T-helper 2 cell (primary cell): ENCODE measurements around the gene KCNK15.
A peak's percentile ranks its signal among the peaks of the same experiment; 100 is the strongest.
"Not testable (repeated sequence)": the region's sequence is repeated elsewhere in the genome, so short reads cannot be mapped to it uniquely, and the experiment has no call there.

Experiments
- DNase-seq, 5 experiments: peaks; one replicate each; pipeline versions ENCODE4 v3.0.0 to v3.0.0-alpha.2; 2012 to 2022
- total RNA-seq, 2 donors: gene quantifications; one replicate each; lab custom pipeline; 2026; lab: John Stamatoyannopoulos, UW

Gene KCNK15
- total RNA-seq = 0 to 0.07 reads per million in 2 donors

GRCh38 chr20:44745598-44746366, at the start of gene KCNK15:
KCNK15 (plus strand) TSS chr20:44745865; CDS start chr20:44745911, 46 bp downstream.
- DNase-seq = peak in 2 of 5 experiments; percentile 15 to 32

- DNase-seq = no peak
Observed at GRCh38 chr20:44696315-44696714, 49.4 kb upstream of the KCNK15 start.

- DNase-seq = not testable (repeated sequence)
Observed at GRCh38 chr20:44697041-44697440, 48.6 kb upstream of the KCNK15 start.

GRCh38 chr20:44698351-44698750, 47.3 kb upstream of the KCNK15 start:
- DNase-seq = no peak

- no peak for DNase-seq
Observed at GRCh38 chr20:44700306-44700705, 45.4 kb upstream of the KCNK15 start.

GRCh38 chr20:44701118-44701857, 44.4 kb upstream of the KCNK15 start:
- DNase-seq = no peak

- DNase-seq = no peak
Observed at GRCh38 chr20:44701858-44702256, 43.8 kb upstream of the KCNK15 start.

- DNase-seq = no peak
Observed at GRCh38 chr20:44702776-44703175, 42.9 kb upstream of the KCNK15 start.

GRCh38 chr20:44703183-44703925, 42.3 kb upstream of the KCNK15 start:
- DNase-seq = no peak

GRCh38 chr20:44703956-44704488, 41.6 kb upstream of the KCNK15 start:
- DNase-seq = no peak

- DNase-seq = no peak
Observed at GRCh38 chr20:44704551-44704971, 41.1 kb upstream of the KCNK15 start.

- DNase-seq = no peak
Observed at GRCh38 chr20:44705364-44706094, 40.1 kb upstream of the KCNK15 start.

GRCh38 chr20:44706301-44707017, 39.2 kb upstream of the KCNK15 start:
- no peak for DNase-seq

GRCh38 chr20:44707018-44707579, 38.6 kb upstream of the KCNK15 start:
- DNase-seq = no peak

- no peak for DNase-seq
Observed at GRCh38 chr20:44709380-44709779, 36.3 kb upstream of the KCNK15 start.

- DNase-seq = no peak
Observed at GRCh38 chr20:44709797-44710196, 35.9 kb upstream of the KCNK15 start.

GRCh38 chr20:44711237-44711636, 34.4 kb upstream of the KCNK15 start:
- no peak for DNase-seq

GRCh38 chr20:44714102-44714700, 31.5 kb upstream of the KCNK15 start:
- no peak for DNase-seq

- DNase-seq = no peak
Observed at GRCh38 chr20:44714701-44715498, 30.8 kb upstream of the KCNK15 start, which contains the start of gene CCN5. CCN5 (plus strand) TSS chr20:44715369; CDS start chr20:44715391, 22 bp downstream.
